DOHH2 (cell line): Measurements from ENCODE around the gene LSP1.

Source experiments
- H3F3A ChIP-seq: fragments of 200-600 bp; sonication (generic), shearing (Covaris generic); 2 replicates; pipeline ENCODE4 v1.6.0; 2016; ENCODE audit warnings: antibody characterized with exemption, mild to moderate bottlenecking; ENCODE audit not compliant: control insufficient read depth, insufficient read depth
- H3K27ac ChIP-seq: fragments of 200-600 bp; sonication (generic); 2 replicates; pipeline ENCODE4 v1.5.1; 2014; ENCODE audit warnings: low read depth, mild to moderate bottlenecking, low read length, moderate library complexity
- H3K27me3 ChIP-seq: fragments of 200-600 bp; sonication (generic); 2 replicates; pipeline ENCODE4 v1.6.1; 2014; ENCODE audit warnings: mild to moderate bottlenecking, low read length, mixed read lengths; ENCODE audit not compliant: control insufficient read depth
- H3K36me3 ChIP-seq: fragments of 200-600 bp; sonication (generic); 2 replicates; pipeline ENCODE4 v1.6.1; 2014; ENCODE audit warnings: mild to moderate bottlenecking, low read length, moderate library complexity, mixed read lengths; ENCODE audit not compliant: control insufficient read depth
- H3K4me1 ChIP-seq: fragments of 200-600 bp; sonication (generic); 2 replicates; pipeline ENCODE4 v1.6.1; 2014; ENCODE audit warnings: mild to moderate bottlenecking, low read length, mixed read lengths; ENCODE audit not compliant: control insufficient read depth
- H3K4me2 ChIP-seq: fragments of 200-600 bp; sonication (generic); 2 replicates; pipeline ENCODE4 v1.6.0; 2014; ENCODE audit warnings: mild to moderate bottlenecking, low read length, moderate library complexity
- H3K4me3 ChIP-seq: fragments of 200-600 bp; sonication (generic); 2 replicates; pipeline ENCODE4 v1.5.1; 2014; ENCODE audit warnings: mild to moderate bottlenecking, low read length, mixed read lengths
- H3K79me2 ChIP-seq: fragments of 200-600 bp; sonication (generic); 2 replicates; pipeline ENCODE4 v1.6.1; 2014; ENCODE audit warnings: mild to moderate bottlenecking, low read length, mixed read lengths; ENCODE audit not compliant: control insufficient read depth
- H3K9me2 ChIP-seq: fragments of 200-600 bp; sonication (generic); replicated peaks from 2 replicates; pipeline ENCODE4 v1.6.1; 2014; ENCODE audit warnings: mild to moderate bottlenecking, low read length, mixed read lengths; ENCODE audit not compliant: control insufficient read depth
- H3K9me3 ChIP-seq: fragments of 200-600 bp; sonication (generic); 2 replicates; pipeline ENCODE4 v1.6.1; 2014; ENCODE audit warnings: antibody characterized with exemption, low read length, mixed read lengths; ENCODE audit not compliant: control insufficient read depth, insufficient read depth
- H4K20me1 ChIP-seq: fragments of 200-600 bp; sonication (generic); 2 replicates; pipeline ENCODE4 v1.6.0; 2014; ENCODE audit warnings: low read depth, mild to moderate bottlenecking, antibody characterized with exemption, low read length, moderate library complexity; ENCODE audit not compliant: control insufficient read depth, insufficient read depth
- CTCF ChIP-seq: fragments of 200-600 bp; sonication (generic); IDR thresholded peaks from one replicate; pipeline ENCODE4 v1.5.1; 2014; ENCODE audit warnings: antibody characterized with exemption, mild to moderate bottlenecking, low read depth, low read length; ENCODE audit not compliant: poor library complexity, severe bottlenecking
- EZH2phosphoT487 ChIP-seq: fragments of 200-600 bp; sonication (generic); IDR thresholded peaks from 2 replicates; pipeline ENCODE4 v1.6.1; 2017; ENCODE audit warnings: borderline replicate concordance, mild to moderate bottlenecking, antibody characterized with exemption, low read length, moderate library complexity, mixed read lengths

The LSP1 gene

GRCh38 chr11:1817511-1817910 is 35.4 kb upstream of the LSP1 start:
- no peaks in the 10 kb centered on the region for H3K9me2 ChIP-seq
- H3K27ac ChIP-seq: no peak overlapping the region
- no peaks in the 10 kb centered on the region for H4K20me1 ChIP-seq
- no peaks in the 10 kb centered on the region for H3K9me3 ChIP-seq
- H3K4me2 ChIP-seq: no peak overlapping the region
- H3K4me3 ChIP-seq: no peak overlapping the region
- no peaks in the 10 kb centered on the region for H3K36me3 ChIP-seq
- no peaks in the 10 kb centered on the region for H3K79me2 ChIP-seq
- peaks cover 4% of the 10 kb centered on the region; the same call in 1 of the 2 replicates for H3K27me3 ChIP-seq
- TF ChIP-seq CTCF (no peak), EZH2phosphoT487 (no peak)
- no peaks in the 10 kb centered on the region for H3K4me1 ChIP-seq
- H3F3A ChIP-seq: no peaks in the 10 kb centered on the region

GRCh38 chr11:1819074-1819473 is 33.8 kb upstream of the LSP1 start:
- Histone ChIP-seq H3K36me3 (no peaks in the 10 kb centered on the region), H3K79me2 (no peaks in the 10 kb centered on the region), H3K27me3 (peaks cover 4% of the 10 kb centered on the region; the same call in 1 of the 2 replicates), H3K4me1 (no peaks in the 10 kb centered on the region), H3K9me3 (no peaks in the 10 kb centered on the region), H3K4me2 (no peak overlapping the region), H3K4me3 (no peak overlapping the region), H3K9me2 (no peaks in the 10 kb centered on the region), H3K27ac (no peak overlapping the region), H4K20me1 (no peaks in the 10 kb centered on the region), H3F3A (no peaks in the 10 kb centered on the region)
- no peak for TF ChIP-seq CTCF
- TF ChIP-seq EZH2phosphoT487: no peak

DNA sequence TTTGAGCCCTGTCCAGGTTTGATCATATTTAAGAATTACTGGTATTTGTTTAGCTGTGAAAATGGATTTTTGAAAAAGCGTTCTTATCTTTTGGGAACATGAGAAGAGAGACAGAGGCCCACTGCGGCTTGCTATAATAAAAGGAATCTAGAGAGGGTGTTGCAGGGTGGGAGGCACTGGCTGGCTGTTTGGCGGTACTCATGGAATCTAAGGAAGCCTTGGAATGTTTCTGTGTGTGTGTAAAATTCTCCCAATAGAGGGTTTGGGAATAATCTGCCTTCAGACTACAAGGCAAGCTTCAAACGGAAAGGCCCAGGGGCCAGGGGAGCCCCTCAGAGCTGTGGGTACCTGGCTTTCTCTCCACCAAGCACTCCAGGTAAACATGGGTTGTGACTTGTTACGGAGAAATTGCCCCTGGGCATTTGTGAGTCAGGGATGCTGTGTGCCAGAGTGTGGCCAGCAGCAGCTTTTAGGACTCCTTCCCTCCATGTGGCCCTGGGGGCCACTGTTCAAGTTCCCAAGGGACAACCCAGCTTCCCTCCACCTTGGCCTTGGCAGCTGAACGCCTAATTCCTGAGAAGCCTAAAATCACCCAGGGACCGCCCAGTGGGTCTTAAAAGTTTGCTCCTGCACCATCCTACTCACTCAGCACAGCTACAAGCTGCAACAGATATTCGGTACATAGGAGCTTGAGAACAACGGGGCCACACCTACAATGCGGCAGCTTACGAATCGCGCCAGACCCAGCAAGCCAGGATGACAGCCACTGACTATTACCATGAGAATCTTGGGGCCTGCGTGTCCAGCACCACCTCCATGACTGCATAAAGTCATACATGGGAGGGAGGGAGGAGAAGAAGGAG is 32.2 kb upstream of the LSP1 start:
- Histone ChIP-seq H3K9me3 (no peaks in the 10 kb centered on the region), H3K36me3 (no peaks in the 10 kb centered on the region), H3K4me1 (no peaks in the 10 kb centered on the region), H3K4me2 (no peak overlapping the region), H3F3A (no peaks in the 10 kb centered on the region), H4K20me1 (no peaks in the 10 kb centered on the region), H3K27ac (no peak overlapping the region), H3K9me2 (no peaks in the 10 kb centered on the region), H3K4me3 (no peak overlapping the region), H3K27me3 (peaks cover 4% of the 10 kb centered on the region; the same call in 1 of the 2 replicates), H3K79me2 (no peaks in the 10 kb centered on the region)
- TF ChIP-seq EZH2phosphoT487 (no peak), CTCF (no peak)
